Activated CD8-positive, alpha-beta memory T cell treated with anti-CD3 and anti-CD28 coated beads for 4 hours (primary cell): Measurements from ENCODE around the gene HAND2.

Experiments
- DNase-seq, 2 donors: peaks; one replicate each; pipeline ENCODE4 v3.0.0-alpha.2; 2020; ENCODE audit warnings: low read depth in 2 of 2

The HAND2 gene

DNA sequence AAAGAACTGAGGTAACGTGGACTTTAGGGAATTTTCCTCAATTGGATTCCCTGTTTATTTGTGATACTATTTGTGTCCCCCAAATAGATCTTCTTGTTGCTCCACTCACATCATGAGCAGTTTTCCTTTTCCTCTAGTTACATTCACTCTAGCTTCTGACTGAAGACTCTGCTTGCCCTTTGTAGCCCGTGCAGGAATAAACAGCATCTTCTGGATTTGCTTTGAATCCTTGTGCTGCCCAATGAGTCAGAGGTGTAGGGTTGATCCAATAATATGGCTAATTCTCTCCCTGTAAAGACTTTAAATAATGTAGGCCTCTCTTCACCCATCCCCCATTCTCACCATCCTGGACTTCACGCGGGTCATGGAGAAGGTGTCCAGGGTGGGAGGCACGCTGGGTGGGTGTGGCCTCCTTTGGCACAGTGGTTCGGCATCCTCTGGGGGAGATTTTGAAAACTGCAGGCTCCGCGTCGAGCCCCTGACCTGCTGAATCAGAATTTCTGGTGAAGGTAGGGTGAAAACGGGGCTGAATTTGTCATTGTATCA lies 9.0 kb downstream of the HAND2 start:
- DNase-seq, result no peak

DNA sequence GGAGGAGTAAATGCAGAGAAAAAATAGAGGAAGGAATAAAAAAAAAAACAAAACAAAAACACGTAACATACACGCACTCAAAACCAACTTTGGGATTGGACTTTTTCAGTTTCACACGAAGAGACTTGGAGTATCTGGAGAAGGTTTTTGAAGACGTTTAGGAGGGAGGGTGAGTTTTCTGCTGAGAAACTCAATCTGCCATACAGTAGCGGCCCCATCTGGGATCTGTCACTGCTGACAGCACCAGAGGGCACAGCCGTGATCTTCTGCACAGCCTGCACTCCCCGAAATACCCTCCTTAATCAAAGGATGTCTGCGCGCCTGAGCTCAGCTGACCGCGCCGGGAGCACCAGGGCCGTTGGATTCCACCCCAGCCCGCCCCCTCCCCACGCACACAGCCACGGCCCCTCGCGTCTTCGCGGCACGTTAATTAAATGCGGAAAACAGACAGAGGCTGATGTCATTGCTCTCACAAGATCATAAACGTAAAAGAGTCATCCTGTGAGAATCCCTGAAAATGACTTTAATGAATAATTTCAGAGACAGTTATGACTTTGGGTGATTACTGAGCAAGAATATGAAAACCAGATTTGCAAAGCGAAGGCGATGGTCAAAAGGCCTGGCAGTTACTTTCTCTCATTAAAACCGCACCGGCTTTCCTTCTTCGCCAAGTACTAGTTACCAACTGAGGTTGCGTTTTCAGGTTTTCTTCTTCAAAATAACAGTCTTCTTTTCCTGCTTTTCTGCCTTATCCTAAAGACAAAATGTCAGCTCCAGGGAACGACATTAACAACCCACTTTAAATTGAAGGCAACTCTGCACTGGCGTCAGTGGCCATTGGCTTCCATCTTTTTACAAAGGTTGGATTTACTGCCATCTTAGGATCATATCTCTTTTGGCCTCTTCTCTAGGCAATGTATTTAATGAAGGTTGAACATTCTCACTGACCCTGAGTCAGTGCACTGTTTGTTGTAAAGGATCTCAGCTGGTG lies 10.6 kb downstream of the HAND2 start:
- DNase-seq, result no peak

DNA sequence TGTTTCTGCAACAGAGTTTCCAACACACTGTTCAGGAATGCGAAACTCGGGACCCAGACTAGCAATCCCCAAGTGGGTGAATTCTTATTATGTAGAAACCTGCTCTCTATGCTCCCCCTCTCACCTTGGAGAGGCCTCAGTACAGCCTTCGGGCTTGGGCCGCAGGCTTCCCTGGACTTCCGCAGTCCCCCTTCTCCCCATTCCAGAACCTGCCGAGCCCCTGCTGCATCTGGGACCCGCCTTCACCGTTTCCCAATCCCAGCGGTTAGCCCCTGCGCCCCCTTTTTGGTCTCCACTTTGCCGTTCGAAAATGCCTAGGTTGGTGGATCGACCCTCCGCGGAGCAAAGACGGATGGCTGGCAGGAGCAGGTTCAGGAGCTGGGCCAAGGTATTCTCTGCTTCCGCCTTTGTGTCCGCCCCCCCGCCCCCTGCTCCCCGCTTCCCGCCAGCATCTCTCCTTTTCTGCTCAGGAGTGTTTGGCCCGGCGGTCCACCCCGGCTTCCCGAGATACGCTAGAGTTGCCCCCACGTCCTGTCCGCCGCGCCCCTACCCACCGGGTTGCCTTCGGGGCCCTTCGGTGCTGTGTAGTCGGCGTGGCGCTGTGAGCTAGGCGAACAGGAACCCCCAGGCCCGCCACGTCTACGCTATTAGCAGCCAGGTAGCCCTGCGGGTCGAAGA lies 11.5 kb downstream of the HAND2 start:
- DNase-seq, result no peak

DNA sequence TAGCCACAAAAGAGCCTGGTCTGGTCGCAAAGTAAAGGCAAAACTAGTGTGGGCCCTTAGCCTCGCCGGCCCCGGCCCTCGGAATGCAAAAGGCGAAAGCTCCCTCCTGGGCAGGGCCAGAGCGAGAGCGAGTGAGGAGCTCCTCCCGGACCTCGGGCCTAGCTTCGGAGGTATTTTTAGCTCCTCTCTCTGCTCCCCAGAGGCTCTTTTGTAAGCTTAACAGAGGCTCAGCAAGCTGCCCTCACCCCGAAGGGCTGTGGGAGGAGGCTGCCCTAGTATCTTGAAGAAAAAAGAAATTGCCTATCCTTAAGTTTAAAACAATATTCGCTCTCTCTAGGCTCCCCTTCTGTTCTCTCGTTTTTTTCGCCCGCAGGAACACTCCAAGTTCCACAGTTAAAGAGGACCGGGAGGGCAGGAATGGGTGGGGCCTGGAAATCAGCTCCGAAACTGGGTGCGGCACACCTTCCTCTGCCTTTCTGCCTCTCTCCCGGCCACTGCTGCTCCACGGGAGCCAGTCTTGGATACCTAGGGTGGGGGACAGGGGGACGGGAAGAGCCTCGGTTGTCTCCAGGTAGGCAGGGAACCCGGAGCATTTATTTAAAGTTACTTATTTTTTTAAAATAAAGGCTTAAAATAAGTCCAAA lies 12.1 kb downstream of the HAND2 start:
- no peak for DNase-seq

DNA sequence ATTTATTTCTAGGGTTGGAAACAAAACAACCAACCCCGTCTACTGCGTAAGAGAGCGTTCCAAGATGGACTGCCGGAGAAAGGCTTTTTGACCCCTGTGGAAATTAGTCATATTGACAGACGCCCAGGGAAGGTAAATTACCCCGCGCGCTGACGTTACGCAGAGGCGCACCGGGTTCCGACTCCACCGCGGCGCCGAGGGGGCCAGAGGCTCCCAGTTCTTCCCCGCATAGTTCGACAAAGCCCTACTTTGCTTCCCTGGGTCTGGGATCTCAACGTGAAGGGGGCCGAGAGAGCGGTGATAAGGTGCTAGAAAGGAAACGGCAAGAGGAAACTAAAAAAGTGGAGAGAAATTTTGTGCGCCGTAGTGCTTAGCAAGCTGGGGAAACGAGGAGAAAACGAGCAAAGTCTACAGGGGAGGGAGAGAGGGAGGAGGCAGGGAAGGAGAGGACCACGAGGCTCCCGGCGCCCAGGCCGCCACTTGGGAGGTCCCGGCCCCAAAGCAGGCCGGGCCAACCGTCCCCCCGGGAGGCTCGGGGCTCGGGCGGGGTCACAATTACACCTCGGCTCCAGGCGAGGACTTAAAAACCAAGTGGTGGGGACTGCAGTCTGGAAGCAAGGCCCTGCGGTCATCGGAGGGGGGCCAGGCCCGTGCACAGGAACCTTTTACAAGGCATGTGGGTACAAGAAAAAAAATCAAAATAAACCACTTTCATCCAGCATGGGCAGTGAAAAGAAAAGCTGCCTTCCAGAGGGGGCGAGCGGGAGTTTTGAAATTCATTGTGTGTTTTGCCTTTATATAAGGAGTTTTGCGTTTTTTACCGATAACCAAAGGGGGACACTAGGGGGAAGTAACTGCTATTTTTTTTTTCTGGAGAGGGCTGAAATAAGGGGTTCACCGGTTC lies 13.2 kb downstream of the HAND2 start:
- DNase-seq, result no peak

DNA sequence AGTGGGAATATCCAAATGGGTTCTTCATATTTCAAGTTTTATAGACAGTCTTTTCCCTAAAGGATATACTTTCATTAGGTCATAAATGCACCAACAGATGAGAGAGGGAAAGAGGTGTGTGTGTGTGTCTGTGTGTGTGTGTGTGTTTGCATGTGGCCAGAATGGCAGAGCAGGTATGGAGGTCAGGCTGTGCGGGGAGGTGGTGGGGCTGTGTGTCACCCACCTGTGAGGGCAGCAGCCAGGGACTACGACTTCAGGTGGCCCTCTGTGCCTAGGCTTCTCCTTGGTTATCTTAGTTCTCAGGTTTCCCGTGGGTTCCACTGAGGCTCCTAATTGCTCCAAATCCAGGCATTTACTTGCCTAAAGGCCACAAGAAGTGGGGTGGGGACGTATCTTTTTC lies 14.6 kb downstream of the HAND2 start:
- no peak for DNase-seq

DNA sequence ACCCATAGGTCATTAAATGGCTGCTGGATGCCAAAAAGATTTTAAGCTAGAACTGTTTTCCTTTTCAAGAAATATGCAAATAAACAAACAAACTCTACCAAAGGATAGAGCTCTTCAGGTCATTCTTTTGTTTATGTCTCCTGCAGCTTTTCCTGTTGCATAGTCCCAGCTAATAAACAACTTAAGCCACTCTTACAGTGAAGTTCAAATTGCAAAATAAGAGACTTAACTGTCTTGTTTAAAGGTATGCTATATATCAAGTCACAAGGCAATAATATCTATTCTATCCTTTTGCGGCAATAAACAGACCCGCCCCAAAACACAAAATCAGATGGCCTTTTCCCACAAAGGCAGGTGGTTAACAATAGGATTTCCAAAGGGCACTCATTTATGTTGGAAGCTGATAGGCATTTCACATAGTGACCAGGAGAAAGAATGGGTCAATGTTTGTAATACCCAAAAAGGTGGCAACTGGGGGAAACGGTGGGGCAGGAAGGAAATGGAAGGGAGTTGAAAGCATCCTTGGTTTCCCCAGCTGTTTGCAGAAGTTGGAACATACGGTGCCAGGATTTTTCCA lies 15.3 kb downstream of the HAND2 start:
- DNase-seq, result no peak

DNA sequence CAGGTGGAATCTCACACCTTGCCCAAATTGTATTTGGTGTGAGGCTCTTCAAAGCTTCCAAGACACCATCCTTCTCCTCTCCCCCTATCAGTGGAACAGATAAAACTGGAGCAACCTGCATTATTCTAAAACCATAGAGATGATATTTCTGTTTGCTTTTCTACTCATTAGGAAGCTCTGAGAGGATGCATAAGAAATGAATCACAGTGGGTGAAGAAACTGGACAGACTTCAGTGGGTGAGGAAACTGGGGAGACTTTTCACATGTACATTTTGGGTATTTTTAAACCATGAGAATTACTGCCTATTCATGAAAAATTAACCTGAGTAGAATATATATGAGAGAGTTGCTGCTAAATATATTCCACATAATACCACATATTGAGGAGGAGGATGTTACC lies 16.4 kb downstream of the HAND2 start:
- DNase-seq, result no peak

DNA sequence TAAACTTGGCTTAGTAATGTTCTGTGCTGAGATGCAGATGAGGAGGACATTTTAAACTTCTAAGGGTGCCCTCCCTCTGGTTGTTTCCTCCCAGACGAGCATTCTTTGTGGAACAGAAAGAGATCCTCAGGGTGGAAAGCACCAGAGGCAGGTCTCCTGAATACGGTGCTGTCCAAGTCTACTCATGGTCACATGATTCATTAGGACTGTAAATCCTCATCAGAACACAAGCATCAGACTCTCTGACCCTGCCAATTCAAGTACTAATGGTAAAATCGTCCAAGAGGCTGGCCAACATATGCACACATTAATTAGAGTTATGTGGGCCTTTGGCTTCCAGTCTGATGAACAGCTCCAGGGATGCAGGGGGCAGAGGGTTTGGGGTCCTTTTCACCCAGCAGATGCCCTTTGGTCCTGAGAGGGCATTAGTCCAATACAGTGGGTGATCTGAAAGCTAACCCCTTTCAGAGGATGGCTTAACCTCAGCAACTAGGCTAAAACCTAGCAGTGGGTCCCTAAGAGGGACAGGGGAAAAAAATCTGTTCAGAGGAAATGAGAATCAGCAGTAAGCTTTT lies 18.2 kb downstream of the HAND2 start:
- no peak for DNase-seq

DNA sequence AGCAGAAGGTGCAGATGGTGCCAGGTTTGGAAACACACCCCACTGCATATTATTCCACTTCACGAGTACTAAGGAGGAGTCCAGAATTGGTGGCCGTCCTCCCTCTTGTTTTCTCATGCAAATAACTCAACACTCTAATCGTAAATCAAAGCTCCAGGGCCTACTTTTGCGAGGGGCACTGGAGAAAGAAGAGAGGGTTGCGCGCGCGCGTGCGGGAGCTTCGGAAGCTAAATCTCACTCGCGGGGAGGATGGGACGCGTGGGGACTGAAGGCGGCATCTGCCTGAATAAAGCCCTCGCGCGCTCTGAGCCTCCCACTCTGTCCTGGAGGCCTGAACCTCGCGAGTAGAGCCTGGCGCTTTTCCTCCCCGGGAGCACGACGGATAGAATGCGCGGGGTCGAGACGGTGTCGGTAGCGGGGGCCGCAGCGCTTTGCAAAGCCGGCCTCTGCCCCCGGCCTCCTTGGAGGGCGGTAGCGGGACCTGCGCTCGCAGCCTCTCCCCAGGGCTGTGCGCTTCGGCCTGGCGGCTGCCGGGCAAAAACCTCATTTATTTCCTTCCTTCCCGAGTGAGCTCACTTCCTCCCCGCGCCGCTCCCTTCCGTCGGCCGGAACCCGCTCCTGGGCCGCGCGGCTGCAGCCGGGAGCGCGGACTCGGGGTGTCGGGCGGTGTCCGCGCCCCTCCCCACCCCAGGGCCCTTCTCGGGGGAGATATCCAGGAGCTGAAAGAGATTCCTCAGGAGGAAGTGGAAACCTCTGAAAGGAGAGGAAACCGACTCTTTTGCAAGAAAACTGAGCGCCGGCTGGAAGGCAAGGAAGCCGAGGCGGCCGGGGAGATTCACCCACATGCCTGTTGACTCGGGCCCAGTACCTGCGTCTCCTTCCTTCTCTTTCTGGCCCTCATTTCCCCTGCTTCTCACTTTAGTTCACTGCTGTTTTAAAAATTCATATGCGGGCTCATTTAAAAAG lies 20.7 kb downstream of the HAND2 start:
- DNase-seq, result no peak

DNA sequence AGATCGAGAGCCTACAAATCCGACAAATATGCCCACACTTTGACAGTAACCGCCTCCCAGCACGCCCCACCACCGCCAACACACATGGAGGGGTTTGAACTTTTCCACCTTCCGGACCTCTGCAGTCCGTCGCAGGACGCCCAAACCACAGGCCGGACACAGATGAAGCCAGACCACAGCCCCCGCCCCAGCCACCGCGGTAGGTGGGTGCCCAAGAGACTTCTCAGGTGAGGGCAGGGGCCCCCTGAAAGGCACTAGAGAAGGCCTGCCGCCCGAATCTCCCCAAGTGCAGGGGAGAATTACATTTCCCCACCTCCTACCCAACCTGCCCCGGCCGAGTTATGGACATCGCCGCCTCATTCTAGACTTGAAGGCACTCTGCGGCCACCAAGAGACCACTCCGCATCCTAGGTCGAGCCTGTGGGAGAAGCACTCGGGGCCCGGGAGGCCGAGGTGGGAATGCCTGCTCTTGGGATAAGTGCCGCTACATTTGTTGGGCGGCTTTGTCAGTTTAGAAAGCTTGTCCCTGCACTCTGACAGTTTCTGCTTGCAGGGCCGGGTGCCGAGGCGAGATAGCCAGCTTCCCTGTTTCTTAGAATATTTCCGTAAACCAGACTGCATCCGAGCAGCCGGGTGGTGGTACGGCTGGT lies 21.5 kb downstream of the HAND2 start:
- DNase-seq, result no peak

DNA sequence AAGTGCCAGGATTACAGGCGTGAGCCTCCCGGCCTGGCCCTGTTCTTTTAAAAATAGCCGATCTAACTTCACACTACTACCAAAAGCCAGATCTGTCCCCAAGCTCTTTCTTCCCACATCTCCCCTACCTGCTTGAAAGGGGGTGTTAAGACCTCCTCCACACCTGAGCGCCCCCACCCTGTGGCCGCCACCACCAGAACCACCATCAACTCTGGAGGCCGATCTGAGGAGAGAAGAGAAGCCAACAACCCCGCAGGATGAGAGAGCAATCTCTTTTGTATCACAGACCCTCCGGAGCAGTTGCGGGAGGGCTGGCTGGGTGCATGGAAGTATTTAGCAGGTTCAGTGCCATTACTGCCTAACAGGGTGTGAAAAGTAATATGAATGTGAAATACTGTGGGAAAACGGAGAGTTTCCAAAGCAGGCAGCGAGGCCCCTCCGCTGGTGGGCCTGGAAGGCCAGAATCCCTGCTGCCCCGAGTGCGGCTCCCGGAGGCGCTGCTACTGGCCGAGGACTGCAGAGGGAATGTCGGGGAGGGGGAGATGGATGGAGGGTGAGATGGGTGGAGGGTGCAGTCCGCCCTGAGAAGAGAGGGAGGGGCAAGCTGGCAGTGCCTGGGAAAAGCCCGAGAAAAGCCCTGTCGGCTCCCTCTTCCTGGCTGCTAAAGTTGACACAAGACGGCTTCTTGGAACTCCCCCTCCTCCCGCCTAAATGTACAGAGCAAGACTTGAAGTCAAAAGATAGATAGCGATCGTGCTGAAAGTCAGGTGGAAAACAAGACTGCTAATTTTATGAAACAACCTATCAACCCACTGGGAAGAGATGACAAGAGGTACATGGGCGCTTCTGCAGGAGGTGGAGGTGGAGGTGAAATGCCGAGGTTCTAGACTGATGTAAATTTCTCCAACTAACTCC lies 22.3 kb downstream of the HAND2 start:
- DNase-seq, result no peak

DNA sequence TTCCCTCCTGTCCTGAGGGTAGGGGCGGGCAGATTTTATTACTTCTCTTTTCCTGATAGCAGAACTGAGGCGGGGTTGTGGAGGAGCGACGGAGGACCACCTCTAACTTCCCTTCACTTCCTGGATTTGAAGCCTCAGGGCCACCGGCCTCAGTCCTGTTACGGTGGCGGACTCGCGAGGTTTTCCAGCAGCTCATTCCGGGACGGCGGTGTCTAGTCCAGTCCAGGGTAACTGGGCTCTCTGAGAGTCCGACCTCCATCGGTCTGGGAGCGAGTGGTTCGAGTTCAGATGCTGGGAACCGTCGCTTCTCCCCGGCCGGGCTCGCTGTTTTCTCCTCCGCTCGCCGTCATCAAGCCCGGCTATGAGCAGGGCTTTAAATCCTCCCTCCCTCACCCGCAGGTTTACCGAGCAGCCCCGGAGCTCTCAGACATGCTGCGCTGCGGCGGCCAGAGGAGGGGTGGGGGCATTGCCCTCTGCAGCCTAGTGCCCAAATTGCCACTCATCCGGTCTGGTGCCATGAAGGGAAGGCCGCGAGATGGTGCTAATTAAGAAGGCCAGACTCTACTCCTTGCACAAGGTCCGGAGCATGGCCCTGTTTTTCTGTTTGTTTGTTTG lies 23.3 kb downstream of the HAND2 start:
- no peak for DNase-seq

DNA sequence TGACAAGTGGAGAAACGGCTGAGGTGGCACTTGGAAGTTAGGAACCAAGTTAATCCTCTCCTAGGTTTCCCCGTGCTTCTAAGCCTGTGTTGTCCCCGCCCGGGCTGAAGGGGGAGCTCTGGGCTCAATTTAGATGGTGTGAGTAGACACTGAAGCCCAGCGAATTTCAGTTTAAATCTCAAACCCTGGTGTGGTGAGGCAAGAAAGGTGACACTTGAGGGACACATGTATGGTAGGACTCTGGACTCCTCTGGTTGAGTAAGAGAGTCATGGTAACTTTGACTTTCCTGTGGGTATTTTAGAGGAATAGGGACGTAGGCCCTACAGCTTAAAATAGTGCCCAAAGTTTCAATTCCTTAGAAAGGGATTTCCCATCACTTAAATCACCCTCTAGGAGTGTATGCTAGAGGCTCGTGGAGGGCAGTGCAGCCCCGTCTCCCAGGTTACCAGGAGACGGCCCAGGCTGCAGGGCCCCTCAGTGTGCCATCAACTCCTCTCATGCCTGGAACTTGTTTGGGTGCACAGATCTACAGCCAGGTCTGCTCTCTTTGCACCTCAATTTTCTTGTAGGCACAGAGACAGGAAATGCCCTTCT lies 24.0 kb downstream of the HAND2 start:
- no peak for DNase-seq

DNA sequence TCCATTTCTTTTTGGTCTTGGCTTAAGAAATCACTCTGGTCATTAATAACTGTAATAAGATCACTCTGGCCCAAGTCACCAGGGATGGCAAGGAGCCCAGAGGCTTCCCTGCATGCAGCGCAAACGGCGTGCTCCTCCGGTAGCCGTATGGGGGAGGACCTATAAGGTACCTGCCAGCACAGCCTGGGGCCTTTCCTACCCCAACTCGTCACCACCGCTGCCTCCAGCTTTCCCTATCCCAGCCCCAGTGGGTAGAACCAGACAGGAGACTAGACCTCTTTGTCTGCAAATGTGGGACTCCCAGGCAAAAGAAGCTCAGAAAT lies 25.9 kb downstream of the HAND2 start:
- no peak for DNase-seq

DNA sequence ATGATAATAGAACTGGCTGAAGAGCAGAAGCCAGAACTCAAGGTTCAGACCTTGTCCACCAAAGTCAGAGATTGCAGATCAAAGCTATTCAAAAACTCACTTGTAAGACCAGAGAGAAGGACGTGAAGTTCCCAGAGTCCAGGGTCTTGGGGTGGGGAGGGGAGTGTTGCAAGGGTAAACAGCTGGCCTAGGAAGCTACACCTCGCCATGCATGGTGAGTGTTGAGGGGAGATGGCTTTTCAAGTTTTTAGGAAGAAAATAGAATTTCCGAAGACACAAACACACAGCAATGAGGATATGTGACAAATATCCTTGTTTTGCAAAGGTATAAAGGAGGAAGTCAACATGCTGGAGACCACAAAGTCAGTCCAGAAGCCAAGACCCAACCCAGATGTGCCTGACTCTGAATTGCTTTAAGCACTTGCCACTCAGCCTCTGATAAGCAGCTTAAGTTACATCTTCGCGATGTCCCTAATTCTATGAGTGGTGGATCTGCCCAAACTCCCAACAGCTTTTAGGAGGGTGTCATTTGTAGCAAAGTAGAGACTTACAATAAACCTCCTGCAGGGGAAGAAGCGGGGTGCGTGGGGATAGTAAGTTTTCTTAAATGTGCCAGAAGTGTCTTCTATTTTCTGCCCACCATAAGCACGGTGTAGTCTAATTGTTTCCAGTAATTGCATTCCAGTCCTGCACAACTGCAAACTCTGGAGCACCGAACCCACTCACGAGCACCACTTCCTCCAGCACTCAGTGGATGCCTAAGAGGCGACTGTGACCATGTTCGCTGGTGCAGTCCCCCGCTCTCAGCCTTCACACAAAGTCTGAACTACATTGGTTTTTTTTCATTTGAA lies 26.5 kb downstream of the HAND2 start:
- no peak for DNase-seq
